Kidney tubule cell (primary cell): ENCODE results near the gene YARS2.

Experiments used
- DNase-seq: peaks from one replicate; pipeline ENCODE4 v3.0.0-alpha.2; 2018; ENCODE audit warnings: low spot score

YARS2 gene

GRCh38 chr12:32755654-32756475 lies at the start of gene YARS2:
Gene YARS2, minus strand, starts transcription at chr12:32755897. Its CDS starts 23 bp downstream, at chr12:32755874.
- DNase-seq: peak; percentile 98

GRCh38 chr12:32804301-32804700 lies 48.6 kb upstream of the YARS2 start:
- no peak for DNase-seq

DNA sequence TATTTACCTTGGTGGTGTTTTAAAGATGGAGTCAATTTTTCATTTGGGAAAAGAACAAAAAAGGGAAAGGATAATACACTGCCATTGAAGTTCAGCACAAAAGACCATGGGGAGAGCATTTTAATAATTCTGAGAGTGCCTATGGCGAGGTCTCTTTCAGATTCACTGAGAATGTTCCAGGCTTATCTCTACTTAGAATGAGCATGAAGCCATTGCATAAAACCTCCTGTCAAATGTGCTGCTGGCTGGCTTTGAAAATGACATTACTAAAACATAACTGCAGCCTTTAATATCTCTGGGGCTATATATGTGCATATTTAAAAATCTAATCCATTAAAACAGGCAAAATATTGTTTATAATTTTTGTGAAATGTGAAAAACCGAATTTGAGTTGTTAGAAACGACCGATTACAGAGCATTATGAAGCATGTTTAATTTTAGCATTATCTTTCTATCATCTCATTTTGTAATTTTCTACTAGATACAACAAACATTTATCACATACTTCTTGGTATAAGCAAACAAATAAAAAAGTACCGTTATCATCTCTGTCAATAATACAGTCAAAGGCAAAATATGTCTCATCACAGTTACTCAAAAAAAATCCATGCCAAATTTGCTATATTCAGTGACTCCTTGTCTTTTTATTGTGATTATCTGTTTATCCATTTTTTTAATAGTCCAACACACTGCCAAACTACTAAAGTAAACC lies 45.7 kb upstream of the YARS2 start:
- DNase-seq: no peak

DNA sequence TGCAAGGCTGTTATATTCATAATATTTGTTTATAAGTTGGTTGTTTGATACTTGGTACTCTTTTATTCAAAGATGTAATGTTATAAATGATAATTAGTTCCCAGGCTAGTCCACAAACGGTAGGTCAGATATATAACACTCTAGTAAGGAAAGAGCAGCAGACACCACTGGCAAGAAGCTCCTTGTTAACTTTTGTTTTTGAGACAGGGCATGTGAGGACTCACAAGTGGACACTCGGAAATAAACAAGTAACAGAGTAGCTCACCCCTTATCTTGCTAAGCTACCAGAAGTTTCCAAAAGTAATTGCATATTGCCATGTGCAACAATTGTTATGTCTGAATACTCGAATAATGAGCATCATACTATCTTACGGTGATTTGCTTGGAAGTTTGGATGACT lies 38.6 kb upstream of the YARS2 start:
- no peak for DNase-seq

- DNase-seq: no peak
Observed at GRCh38 chr12:32789916-32790315, 34.2 kb upstream of the YARS2 start.

GRCh38 chr12:32789446-32789845 lies 33.7 kb upstream of the YARS2 start:
- no peak for DNase-seq

GRCh38 chr12:32788405-32788804 lies 32.7 kb upstream of the YARS2 start:
- DNase-seq: no peak

- DNase-seq: no peak
Observed at GRCh38 chr12:32785557-32785956, 29.9 kb upstream of the YARS2 start.

- no peak for DNase-seq
Observed at GRCh38 chr12:32783029-32783428, 27.3 kb upstream of the YARS2 start.

DNA sequence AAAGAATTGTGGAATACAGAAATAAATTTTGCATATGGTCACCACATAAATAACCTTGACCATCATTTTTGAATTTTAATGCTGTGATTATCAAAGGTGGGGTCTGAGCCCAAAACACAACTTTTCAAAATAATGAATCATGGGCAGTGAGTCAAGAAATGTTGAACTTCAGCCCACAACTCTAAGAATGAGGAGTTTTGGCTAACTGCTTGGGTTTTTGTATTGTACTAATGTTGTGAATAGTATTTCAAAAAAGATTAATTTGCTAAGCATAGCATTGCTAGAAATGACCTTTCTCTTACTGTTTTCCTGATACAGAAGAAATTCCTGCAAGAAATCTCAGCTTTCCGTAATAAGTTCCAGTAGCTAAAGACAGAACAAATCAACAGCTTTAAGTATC lies 24.4 kb upstream of the YARS2 start:
- DNase-seq: no peak

DNA sequence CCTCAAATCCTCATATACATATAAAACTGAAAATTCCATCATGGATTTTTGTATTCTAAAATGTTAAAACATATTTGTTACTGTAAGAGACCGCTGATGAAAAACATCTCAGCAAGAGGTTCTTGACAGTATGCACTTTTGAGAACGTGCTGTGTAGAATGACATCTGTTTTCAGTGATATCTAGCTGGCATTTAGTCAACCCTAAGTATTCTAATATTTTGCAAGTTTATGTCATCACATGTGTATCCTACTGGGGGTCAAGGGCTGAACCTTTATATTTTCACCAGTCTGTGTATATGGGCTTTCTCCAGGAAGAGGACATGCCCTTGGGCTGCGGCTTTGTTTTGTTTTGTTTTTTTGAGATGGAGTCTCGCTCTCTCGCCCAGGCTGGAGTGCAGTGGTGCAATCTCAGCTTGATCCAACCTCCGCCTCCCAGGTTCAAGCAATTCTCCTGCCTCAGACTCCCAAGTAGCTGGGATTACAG lies 22.0 kb upstream of the YARS2 start:
- no peak for DNase-seq

DNA sequence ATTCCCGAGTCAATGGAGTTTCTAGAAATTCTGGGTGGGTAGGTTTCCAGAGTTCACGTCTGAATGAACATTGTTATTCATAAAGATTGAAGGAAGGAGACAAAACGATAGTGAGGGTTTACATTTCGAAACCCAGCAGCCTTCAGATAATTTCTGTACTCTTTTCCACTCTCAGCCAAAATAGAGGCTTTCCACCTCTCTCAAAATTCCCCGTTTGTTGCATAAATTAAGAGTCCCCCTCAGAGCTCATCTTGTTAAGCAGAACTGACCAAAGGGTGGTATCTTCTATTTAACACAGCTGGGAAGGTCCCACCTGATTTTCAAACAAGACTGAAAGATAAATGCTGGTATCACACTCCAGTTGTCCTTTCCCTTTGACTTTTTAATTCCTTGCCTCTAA lies 21.5 kb upstream of the YARS2 start:
- no peak for DNase-seq

- DNase-seq: no peak
Observed at GRCh38 chr12:32776258-32776657, 20.6 kb upstream of the YARS2 start.

DNA sequence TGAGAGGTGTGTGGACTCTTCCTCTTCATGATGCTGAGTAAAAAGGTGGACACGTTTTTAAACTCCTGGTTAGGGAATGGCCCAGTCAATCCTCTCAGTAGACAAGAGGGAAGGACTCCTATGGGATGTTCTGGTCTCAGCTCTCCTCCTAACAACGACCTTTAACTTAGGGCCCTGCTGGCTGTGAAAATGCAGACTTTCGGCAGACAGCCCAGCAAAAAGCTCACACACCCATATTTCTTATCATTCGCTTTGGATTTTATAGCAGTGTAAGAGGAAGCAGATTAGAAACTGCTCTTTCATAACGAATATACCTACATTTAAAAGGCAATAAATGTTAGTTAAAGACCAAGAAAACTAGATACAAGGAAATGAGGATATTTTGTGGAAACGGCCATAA lies 18.0 kb upstream of the YARS2 start:
- no peak for DNase-seq

- DNase-seq: no peak
Observed at GRCh38 chr12:32770141-32770540, 14.4 kb upstream of the YARS2 start.

DNA sequence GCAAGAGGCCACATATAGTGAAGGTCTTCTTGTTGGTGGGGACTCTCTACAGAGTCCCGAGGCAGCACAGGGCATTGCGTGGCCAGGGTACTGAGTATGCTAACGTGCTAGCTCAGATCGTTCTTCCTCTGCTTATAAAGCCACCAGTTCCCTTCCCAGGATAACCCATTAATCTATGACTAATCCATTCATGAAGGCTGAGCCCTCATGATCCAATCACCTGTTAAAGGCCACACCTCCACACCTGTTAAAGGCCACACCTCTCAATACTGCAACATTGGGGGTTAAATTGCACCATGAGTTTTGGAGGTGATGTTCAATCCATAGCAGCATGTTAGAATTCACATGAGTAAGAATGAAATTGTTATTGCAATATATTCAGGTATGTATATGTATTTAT lies 12.8 kb upstream of the YARS2 start:
- DNase-seq: peak; percentile 22

DNA sequence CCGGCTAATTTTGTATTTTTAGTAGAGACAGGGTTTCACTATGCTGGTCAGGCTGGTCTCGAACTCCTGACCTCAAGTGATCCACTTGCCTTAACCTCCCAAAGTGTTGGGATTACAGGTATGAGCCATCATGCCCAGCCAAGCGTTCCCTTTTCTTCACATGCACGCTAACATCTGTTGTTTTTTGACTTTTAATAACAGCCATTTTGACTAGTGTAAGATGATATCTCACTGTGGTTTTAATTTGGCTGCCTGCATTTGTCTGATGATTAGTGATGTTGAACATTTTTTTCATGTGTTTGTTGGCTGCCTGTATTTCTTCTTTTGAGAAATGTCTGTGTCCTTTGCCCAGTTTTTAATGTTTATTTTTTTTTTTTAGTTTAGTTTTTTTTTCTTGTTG lies 10.2 kb upstream of the YARS2 start:
- DNase-seq: no peak

- no peak for DNase-seq
Observed at GRCh38 chr12:32761716-32762115, 6.0 kb upstream of the YARS2 start.

- DNase-seq: no peak
Observed at GRCh38 chr12:32757157-32757556, 1.5 kb upstream of the YARS2 start.

- DNase-seq: peak; percentile 1
Observed at GRCh38 chr12:32756476-32757066, 874 bp upstream of the YARS2 start.

- peak; percentile 96 for DNase-seq
Observed at GRCh38 chr12:32755051-32755653, 545 bp downstream of the YARS2 start.

GRCh38 chr12:32754111-32754510 lies 1.6 kb downstream of the YARS2 start:
- peak; percentile 10 for DNase-seq

GRCh38 chr12:32753605-32754004 lies 2.1 kb downstream of the YARS2 start:
- no peak for DNase-seq
